ENCODE data around the gene EVX2. TPM values are rescaled to one million over a fixed set of nuclear protein-coding genes. Genes with fewer than 3 reads are reported as not detected.

EVX2 gene
- total RNA-seq, 2 donors from 2014 or later, result not detected

DNA sequence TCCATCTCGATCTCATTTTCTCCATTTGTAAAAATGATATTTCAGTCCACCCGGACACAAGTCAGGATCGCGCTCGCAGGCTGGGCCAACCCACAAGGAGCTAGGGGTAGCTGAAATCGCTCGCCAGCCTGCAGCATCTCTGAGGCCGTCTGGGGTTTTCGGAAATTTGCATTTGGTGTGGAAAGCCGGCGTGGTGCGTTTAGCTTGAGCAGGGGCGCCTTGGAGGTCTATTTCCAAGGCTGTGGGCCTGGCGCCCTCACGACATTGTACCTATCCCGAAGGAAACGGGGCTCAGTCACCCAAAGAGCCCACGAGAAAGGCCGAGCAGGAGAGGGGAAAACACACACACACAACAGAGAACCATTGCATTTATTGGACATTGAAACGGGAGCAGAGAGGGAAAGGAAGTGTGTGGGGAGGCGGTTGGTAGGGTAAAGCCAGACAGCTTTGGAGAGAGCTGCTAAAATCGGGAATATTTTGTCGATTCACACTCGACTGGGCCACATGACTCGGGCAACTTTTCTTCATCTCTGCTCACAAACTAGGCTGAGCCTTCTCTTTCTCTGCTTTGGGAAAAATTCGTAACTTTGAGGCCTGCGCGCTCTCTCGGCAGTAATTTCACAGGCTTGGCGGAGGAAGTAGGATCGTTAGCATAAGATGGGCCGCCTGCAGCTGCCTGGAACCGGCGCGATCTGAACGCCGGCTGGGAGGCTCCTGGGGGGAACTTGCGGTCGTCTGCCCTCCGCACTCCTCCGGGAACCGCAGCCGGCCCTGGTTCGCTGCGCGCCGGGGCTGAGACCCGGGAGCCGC, 44.6 kb upstream of the EVX2 start:
- TF ChIP-seq CTCF (IDR thresholded peaks at IDR 0.05), result no peak
- Histone ChIP-seq H3K9me3 (no peaks in the 10 kb centered on the region), H3K4me3 (peak overlapping the region; percentile 85), H3K27me3 (replicated peaks; ENCODE audit: insufficient read depth) (no peaks in the 10 kb centered on the region), H3K4me1 (ENCODE audit: control insufficient read depth in 1 of 2, low read depth in 2 of 2) (peaks cover 5 to 37% of the 10 kb centered on the region in 2 donors), H3K27ac (peak overlapping the region in 1 of 2 donors; percentile 91), H3K36me3 (no peaks in the 10 kb centered on the region)
- no peak for ATAC-seq (ENCODE audit: insufficient number of reproducible peaks, low FRiP score, low read depth)
- DNase-seq (ENCODE audit: low spot score), result no peak

- TF ChIP-seq CTCF (IDR thresholded peaks at IDR 0.05), result no peak
- Histone ChIP-seq H3K4me1 (ENCODE audit: control insufficient read depth in 1 of 2, low read depth in 2 of 2) (peaks cover 7 to 41% of the 10 kb centered on the region in 2 donors), H3K9me3 (no peaks in the 10 kb centered on the region), H3K36me3 (no peaks in the 10 kb centered on the region), H3K27me3 (replicated peaks; ENCODE audit: insufficient read depth) (peaks cover under 1% of the 10 kb centered on the region), H3K4me3 (no peak overlapping the region), H3K27ac (no peak overlapping the region)
- DNase-seq (ENCODE audit: low spot score), result no peak
- no peak for ATAC-seq (ENCODE audit: insufficient number of reproducible peaks, low FRiP score, low read depth)
Measured at GRCh38 chr2:176127774-176128072, 44.0 kb upstream of the EVX2 start.

DNA sequence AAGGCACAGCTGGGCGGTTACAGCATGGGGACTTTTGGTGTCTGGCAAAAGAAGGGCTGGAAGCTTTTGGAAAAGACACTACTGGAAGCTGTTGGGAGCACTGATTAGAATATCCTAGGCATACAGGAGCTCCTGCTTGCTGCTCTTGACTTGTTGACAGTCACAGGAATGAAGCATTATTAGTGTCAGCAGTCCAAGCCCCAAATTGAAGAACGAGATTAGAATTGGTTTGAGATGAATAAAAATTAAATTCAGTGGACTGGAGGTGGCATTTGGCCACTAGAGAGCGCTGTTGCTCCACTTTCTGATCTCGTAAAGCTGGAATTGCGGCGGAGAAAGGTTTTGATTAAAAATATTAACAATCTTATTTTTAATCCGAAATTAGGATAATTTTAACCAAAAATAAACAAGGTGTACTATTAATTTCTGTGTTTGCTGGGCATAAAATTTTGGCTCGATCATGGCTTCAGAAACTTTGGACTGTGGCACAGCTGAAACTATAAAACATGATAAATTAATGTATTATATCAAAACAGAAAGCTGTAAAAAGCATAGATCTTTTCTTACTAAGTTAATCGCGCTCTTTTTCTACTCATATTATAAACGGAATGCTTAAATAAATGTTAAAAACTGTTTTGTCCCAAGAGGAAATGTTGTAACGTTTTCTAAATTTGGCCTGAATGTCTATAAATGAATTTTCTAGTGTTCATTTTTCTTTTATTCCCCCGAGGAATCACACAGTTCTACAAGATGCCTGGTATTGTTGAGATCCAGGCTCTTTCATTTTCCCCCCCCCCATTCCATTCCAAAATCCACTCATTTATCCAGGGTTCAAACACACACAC, 43.4 kb upstream of the EVX2 start:
- Histone ChIP-seq H3K27ac (no peak overlapping the region), H3K27me3 (replicated peaks; ENCODE audit: insufficient read depth) (peaks cover 6% of the 10 kb centered on the region)

DNA sequence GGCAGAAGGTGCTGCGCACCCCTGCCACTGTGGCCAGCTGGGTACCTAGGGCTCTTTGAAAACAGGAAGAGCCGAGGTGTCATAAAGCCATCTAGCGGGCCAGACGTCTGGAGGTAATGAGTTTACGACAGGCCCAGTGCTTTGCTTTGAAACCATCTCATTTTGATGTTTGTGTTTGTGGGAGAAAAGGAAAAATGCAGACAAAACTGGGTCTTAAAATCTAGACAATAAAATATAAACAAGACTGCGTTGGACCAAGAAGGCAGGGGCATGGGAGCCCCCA, 42.0 kb upstream of the EVX2 start:
- TF ChIP-seq CTCF (IDR thresholded peaks at IDR 0.05), result no peak
- DNase-seq (ENCODE audit: low spot score) (no peak), ATAC-seq (ENCODE audit: insufficient number of reproducible peaks, low FRiP score, low read depth) (no peak)
- Histone ChIP-seq H3K4me1 (ENCODE audit: control insufficient read depth in 1 of 2, low read depth in 2 of 2) (peaks cover 7 to 42% of the 10 kb centered on the region in 2 donors), H3K9me3 (no peaks in the 10 kb centered on the region), H3K36me3 (no peaks in the 10 kb centered on the region), H3K27me3 (replicated peaks; ENCODE audit: insufficient read depth) (peaks cover 20% of the 10 kb centered on the region), H3K4me3 (no peak overlapping the region), H3K27ac (no peak overlapping the region)

More for the DNA sequence above, 43.4 kb upstream of the EVX2 start:
- ATAC-seq (ENCODE audit: insufficient number of reproducible peaks, low FRiP score, low read depth) (no peak), DNase-seq (ENCODE audit: low spot score) (no peak)
- Histone ChIP-seq H3K4me3 (no peak overlapping the region), H3K36me3 (no peaks in the 10 kb centered on the region), H3K4me1 (ENCODE audit: control insufficient read depth in 1 of 2, low read depth in 2 of 2) (peaks cover 7 to 47% of the 10 kb centered on the region in 2 donors), H3K9me3 (no peaks in the 10 kb centered on the region)
- TF ChIP-seq CTCF (IDR thresholded peaks at IDR 0.05), result peak; percentile 95

DNA sequence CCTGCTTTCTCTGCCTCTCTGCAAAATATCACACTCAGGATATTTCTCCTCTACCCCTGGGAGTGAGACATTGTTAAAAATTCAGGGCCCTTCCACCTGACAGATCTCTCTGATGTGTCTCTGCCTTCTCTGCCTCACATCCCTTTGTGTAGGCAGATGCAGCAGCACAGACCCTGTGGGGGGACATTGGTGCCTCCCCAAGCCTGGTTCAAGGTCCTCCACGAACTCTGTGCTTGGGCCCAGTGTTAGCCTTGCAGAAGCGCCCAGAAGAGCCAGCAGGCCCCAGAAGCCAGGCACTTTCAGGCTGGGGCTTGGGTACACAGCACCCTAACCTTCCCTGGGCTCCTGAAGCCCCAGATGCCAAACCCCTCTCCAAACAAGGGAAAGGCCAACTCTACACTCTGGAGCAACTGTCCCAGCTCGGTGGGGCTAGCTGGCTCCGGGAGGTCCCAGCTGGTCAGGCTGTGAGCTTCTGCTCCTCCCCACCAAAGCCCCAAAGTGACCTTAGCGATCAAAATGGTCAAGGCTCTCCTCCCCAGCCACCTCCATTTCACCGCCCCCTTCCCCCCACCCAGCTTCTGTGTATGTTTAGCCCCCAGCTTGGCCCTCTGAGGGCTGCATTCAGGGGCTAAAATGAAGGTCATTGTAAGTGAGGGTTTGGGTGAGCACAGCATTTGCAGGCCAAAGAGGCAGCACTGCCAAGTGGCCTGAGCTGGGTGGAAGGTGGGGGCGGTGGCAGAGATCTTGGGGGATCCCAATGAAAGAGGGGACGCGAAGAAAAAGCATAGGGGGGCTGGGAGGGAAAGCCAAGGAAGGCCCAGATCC, 41.4 kb upstream of the EVX2 start:
- ATAC-seq (ENCODE audit: insufficient number of reproducible peaks, low FRiP score, low read depth), result no peak
- Histone ChIP-seq H3K27ac (no peak overlapping the region), H3K4me3 (no peak overlapping the region), H3K36me3 (no peaks in the 10 kb centered on the region), H3K27me3 (replicated peaks; ENCODE audit: insufficient read depth) (peaks cover 26% of the 10 kb centered on the region), H3K9me3 (no peaks in the 10 kb centered on the region), H3K4me1 (ENCODE audit: control insufficient read depth in 1 of 2, low read depth in 2 of 2) (peaks cover 7 to 42% of the 10 kb centered on the region in 2 donors)
- no peak for TF ChIP-seq CTCF (IDR thresholded peaks at IDR 0.05)
- DNase-seq (ENCODE audit: low spot score), result no peak
